ENCODE data around the gene CXCR6.

DNA sequence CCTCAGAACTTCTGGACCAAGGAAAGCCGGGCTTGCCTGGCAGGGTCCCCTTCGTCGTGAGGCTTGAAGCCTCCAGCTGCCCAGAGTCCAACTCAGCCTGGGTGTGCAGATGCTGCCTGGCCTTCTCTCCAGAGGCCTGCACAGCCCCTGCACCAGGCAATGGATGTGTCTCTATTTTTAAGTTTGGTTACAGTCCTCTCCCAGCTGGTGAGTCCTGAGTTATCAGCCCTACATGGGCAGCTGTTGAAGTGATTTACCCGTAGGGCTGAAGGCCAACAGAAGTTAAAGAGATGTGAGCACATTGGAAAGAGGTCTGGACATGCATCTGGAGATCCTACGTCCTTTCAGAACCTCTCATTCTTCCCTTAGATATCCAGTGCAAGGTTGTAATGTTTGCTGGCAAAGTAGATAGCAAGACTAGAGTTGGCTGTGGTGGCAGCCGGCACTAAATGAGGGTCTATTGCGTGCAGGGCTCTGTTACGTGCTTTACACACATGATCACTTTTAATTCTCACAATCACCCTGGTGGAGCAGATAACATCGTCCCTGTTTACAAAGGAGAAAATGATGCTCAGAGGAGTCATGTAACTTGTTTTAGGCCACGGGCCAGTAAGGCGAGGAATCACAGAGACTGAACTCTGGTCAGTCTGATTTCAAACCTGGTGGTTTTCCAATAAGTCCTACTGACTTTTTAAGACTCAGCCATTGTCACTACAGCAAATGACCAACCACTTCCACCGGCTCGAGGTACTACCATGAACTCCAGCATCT, 42.5 kb downstream of the CXCR6 start:
- TF ChIP-seq, protein P1, sequence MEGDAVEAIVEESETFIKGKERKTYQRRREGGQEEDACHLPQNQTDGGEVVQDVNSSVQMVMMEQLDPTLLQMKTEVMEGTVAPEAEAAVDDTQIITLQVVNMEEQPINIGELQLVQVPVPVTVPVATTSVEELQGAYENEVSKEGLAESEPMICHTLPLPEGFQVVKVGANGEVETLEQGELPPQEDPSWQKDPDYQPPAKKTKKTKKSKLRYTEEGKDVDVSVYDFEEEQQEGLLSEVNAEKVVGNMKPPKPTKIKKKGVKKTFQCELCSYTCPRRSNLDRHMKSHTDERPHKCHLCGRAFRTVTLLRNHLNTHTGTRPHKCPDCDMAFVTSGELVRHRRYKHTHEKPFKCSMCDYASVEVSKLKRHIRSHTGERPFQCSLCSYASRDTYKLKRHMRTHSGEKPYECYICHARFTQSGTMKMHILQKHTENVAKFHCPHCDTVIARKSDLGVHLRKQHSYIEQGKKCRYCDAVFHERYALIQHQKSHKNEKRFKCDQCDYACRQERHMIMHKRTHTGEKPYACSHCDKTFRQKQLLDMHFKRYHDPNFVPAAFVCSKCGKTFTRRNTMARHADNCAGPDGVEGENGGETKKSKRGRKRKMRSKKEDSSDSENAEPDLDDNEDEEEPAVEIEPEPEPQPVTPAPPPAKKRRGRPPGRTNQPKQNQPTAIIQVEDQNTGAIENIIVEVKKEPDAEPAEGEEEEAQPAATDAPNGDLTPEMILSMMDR (conservative IDR thresholded peaks at IDR 0.05; ENCODE audit: low read depth in 2 of 2): no peak
- no peak for TF ChIP-seq ZNF331 (CRISPR knock-in tag; IDR thresholded peaks at IDR 0.05; ENCODE audit: low read depth)
- no peak for TF ChIP-seq EZH2 (IDR thresholded peaks at IDR 0.05; ENCODE audit: low read depth, unreplicated experiment)

Data from GM23338 (cell line).